ENCODE data around the gene RUNX2. TPM values are rescaled to one million over a fixed set of nuclear protein-coding genes. Genes with fewer than 3 reads are reported as not detected.

Gene RUNX2
- total and polyA plus RNA-seq, 2 donors from 2014 or later = 2.3 to 4.7 TPM

DNA sequence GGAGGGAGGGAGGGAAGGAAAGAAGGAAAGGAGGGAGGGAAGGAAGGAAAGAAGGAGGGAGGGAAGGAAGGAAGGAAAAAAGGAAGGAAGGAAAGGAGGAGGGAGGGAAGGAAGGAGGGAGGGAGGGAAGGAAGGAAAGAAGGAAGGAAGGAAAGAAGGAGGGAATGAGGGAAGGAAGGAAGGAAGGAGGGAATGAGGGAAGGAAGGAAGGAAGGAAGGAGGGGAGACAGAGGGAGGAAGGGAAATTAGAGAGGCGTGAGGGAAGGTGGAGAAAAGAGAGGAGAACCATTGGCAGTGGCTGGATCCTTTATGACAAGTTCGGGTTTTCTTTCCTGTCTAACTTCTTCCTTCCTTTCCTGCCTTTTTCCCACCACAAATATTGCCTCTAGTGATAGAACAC is 71.9 kb downstream of the RUNX2 start:
- Histone ChIP-seq H3K27me3 (ENCODE audit: control insufficient read depth, insufficient read depth, low read length) (no peaks in the 10 kb centered on the region), H3K36me3 (ENCODE audit: control insufficient read depth in 2 of 3, insufficient read depth in 3 of 3, low read length in 3 of 3) (no peaks in the 10 kb centered on the region)
- intact Hi-C loops (cut with DNase I) = no loop called here

GRCh38 chr6:45411959-45412358 is 83.8 kb downstream of the RUNX2 start:
- Histone ChIP-seq H3K4me3 (ENCODE audit: low read length in 3 of 3) (no peak overlapping the region), H3K9me3 (ENCODE audit: control insufficient read depth in 2 of 3, insufficient read depth in 1 of 3, low read length in 3 of 3) (no peaks in the 10 kb centered on the region), H3K4me1 (ENCODE audit: control insufficient read depth in 2 of 3, insufficient read depth in 2 of 3, low read depth in 1 of 3, low read length in 3 of 3) (no peaks in the 10 kb centered on the region), H3K9ac (ENCODE audit: low read length in 3 of 3) (no peak overlapping the region), H3K27me3 (ENCODE audit: control insufficient read depth, insufficient read depth, low read length) (no peaks in the 10 kb centered on the region), H3K27ac (ENCODE audit: low read depth in 2 of 2, low read length in 2 of 2) (no peak overlapping the region), H3K36me3 (ENCODE audit: control insufficient read depth in 2 of 3, insufficient read depth in 3 of 3, low read length in 3 of 3) (no peaks in the 10 kb centered on the region)
- TF ChIP-seq, protein P1, sequence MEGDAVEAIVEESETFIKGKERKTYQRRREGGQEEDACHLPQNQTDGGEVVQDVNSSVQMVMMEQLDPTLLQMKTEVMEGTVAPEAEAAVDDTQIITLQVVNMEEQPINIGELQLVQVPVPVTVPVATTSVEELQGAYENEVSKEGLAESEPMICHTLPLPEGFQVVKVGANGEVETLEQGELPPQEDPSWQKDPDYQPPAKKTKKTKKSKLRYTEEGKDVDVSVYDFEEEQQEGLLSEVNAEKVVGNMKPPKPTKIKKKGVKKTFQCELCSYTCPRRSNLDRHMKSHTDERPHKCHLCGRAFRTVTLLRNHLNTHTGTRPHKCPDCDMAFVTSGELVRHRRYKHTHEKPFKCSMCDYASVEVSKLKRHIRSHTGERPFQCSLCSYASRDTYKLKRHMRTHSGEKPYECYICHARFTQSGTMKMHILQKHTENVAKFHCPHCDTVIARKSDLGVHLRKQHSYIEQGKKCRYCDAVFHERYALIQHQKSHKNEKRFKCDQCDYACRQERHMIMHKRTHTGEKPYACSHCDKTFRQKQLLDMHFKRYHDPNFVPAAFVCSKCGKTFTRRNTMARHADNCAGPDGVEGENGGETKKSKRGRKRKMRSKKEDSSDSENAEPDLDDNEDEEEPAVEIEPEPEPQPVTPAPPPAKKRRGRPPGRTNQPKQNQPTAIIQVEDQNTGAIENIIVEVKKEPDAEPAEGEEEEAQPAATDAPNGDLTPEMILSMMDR (IDR thresholded peaks at IDR 0.05; ENCODE audit: borderline replicate concordance, extremely low read depth, insufficient read depth) = no peak
- FAIRE-seq = no peak
- intact Hi-C loops (cut with DNase I) = no loop called here
- DNase-seq = no peak

More for the DNA sequence above, 71.9 kb downstream of the RUNX2 start:
- Histone ChIP-seq H3K4me3 (ENCODE audit: low read length in 3 of 3) (no peak overlapping the region), H3K9me3 (ENCODE audit: control insufficient read depth in 2 of 3, insufficient read depth in 1 of 3, low read length in 3 of 3) (no peaks in the 10 kb centered on the region), H3K4me1 (ENCODE audit: control insufficient read depth in 2 of 3, insufficient read depth in 2 of 3, low read depth in 1 of 3, low read length in 3 of 3) (no peaks in the 10 kb centered on the region), H3K9ac (ENCODE audit: low read length in 3 of 3) (no peak overlapping the region), H3K27ac (ENCODE audit: low read depth in 2 of 2, low read length in 2 of 2) (no peak overlapping the region)
- DNase-seq = no peak
- TF ChIP-seq, protein P1 (IDR thresholded peaks at IDR 0.05; ENCODE audit: borderline replicate concordance, extremely low read depth, insufficient read depth) = no peak
- FAIRE-seq = no peak

DNA sequence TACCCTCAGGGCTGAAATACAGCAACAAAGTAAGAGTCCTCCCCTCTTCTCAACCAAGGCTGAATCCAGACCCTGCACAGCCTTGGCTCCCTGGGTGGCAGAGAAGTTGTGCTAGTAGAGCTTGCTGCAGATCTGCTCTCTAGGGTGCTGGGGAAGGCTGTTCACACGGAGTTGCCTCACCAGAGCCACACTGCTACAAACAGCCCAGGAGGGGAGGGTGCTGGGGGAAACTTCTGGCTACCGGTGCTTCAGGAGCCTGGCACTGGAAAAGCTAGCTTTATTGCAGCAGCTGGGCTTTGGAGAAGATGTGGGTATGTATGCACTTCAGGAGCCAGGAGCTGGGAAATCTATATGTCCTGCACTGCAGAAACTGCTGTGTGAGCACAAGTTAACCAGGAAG is 87.2 kb downstream of the RUNX2 start:
- Histone ChIP-seq H3K4me1 (ENCODE audit: control insufficient read depth in 2 of 3, insufficient read depth in 2 of 3, low read depth in 1 of 3, low read length in 3 of 3) (peaks cover 0 to 4% (median 0%) of the 10 kb centered on the region in 3 donors), H3K27me3 (ENCODE audit: control insufficient read depth, insufficient read depth, low read length) (peaks cover 12% of the 10 kb centered on the region), H3K27ac (ENCODE audit: low read depth in 2 of 2, low read length in 2 of 2) (no peak overlapping the region), H3K9ac (ENCODE audit: low read length in 3 of 3) (no peak overlapping the region), H3K4me3 (ENCODE audit: low read length in 3 of 3) (no peak overlapping the region), H3K36me3 (ENCODE audit: control insufficient read depth in 2 of 3, insufficient read depth in 3 of 3, low read length in 3 of 3) (no peaks in the 10 kb centered on the region), H3K9me3 (ENCODE audit: control insufficient read depth in 2 of 3, insufficient read depth in 1 of 3, low read length in 3 of 3) (no peaks in the 10 kb centered on the region)
- TF ChIP-seq, protein P1 (IDR thresholded peaks at IDR 0.05; ENCODE audit: borderline replicate concordance, extremely low read depth, insufficient read depth) = no peak
- no peak for FAIRE-seq
- intact Hi-C loops (cut with DNase I) = no loop called here
- DNase-seq = no peak
